Fibroblast of pulmonary artery (primary cell): ENCODE results near the gene MYH9.

Source experiments
- DNase-seq: peaks from one replicate; pipeline ENCODE4 v3.0.0-alpha.2; 2010; ENCODE audit warnings: low read depth
- H3K4me3 ChIP-seq: replicated peaks from 2 replicates; pipeline ENCODE4 v1.5.1; 2011; ENCODE audit warnings: low read depth, mild to moderate bottlenecking, control low read depth, low read length, moderate library complexity
- CTCF ChIP-seq: IDR thresholded peaks from 2 replicates; pipeline ENCODE4 v1.5.1; 2011; ENCODE audit warnings: mild to moderate bottlenecking, control low read depth, low read length, inconsistent platforms; ENCODE audit errors: missing control alignments

The MYH9 gene

GRCh38 chr22:36386900-36387708 lies 663 bp downstream of the MYH9 start:
- TF ChIP-seq CTCF: no peak
- no peak for DNase-seq

GRCh38 chr22:36386351-36386899 lies 1.3 kb downstream of the MYH9 start:
- no peak for TF ChIP-seq CTCF
- no peak for DNase-seq
- peak overlapping the region; percentile 90 for H3K4me3 ChIP-seq

More at GRCh38 chr22:36386900-36387708, 663 bp downstream of the MYH9 start:
- peak overlapping the region; percentile 90 for H3K4me3 ChIP-seq

GRCh38 chr22:36385491-36386350 lies 2.0 kb downstream of the MYH9 start:
- no peak for DNase-seq
- H3K4me3 ChIP-seq: peak overlapping the region; percentile 90
- TF ChIP-seq CTCF: no peak

GRCh38 chr22:36384766-36385481 lies 2.8 kb downstream of the MYH9 start:
- H3K4me3 ChIP-seq: peak overlapping the region; percentile 90
- DNase-seq: no peak

GRCh38 chr22:36383110-36383581 lies 4.6 kb downstream of the MYH9 start:
- no peak for TF ChIP-seq CTCF
- H3K4me3 ChIP-seq: no peak overlapping the region
- peak; percentile 59 for DNase-seq

More at GRCh38 chr22:36384766-36385481, 2.8 kb downstream of the MYH9 start:
- no peak for TF ChIP-seq CTCF

GRCh38 chr22:36381513-36382128 lies 6.1 kb downstream of the MYH9 start:
- TF ChIP-seq CTCF: no peak
- DNase-seq: no peak
- no peak overlapping the region for H3K4me3 ChIP-seq
